IPS DF 4.7 (cell line): Measurements from ENCODE around the gene ZNF32.
A peak's percentile ranks its signal among the peaks of the same experiment; 100 is the strongest.

Experiments
- DNase-seq: peaks from one replicate; pipeline ENCODE4 v3.0.0-alpha.2; 2013; ENCODE audit warnings: low spot score; ENCODE audit errors: extremely low read depth

ZNF32 gene

GRCh38 chr10:43681220-43681619 is 32.5 kb upstream of the ZNF32 start:
- no peak for DNase-seq

GRCh38 chr10:43680035-43680434 is 31.4 kb upstream of the ZNF32 start:
- no peak for DNase-seq

- DNase-seq, result no peak
Measured at GRCh38 chr10:43679509-43679908, 30.8 kb upstream of the ZNF32 start.

- DNase-seq, result no peak
Measured at GRCh38 chr10:43678654-43679053, 30.0 kb upstream of the ZNF32 start.

GRCh38 chr10:43676901-43677300 is 28.2 kb upstream of the ZNF32 start:
- DNase-seq, result no peak

- no peak for DNase-seq
Measured at GRCh38 chr10:43676331-43676730, 27.6 kb upstream of the ZNF32 start.

GRCh38 chr10:43674553-43675210 is 26.0 kb upstream of the ZNF32 start:
- DNase-seq, result no peak

- DNase-seq, result no peak
Measured at GRCh38 chr10:43673471-43673870, 24.8 kb upstream of the ZNF32 start.

- peak; percentile 72 for DNase-seq
Measured at GRCh38 chr10:43671659-43672531, 23.2 kb upstream of the ZNF32 start.

GRCh38 chr10:43669386-43669785 is 20.7 kb upstream of the ZNF32 start:
- no peak for DNase-seq

- DNase-seq, result no peak
Measured at GRCh38 chr10:43667761-43668386, 19.2 kb upstream of the ZNF32 start.

- no peak for DNase-seq
Measured at GRCh38 chr10:43667317-43667731, 18.6 kb upstream of the ZNF32 start.

- DNase-seq, result no peak
Measured at GRCh38 chr10:43666552-43666951, 17.9 kb upstream of the ZNF32 start.

- DNase-seq, result no peak
Measured at GRCh38 chr10:43665054-43665453, 16.4 kb upstream of the ZNF32 start.

GRCh38 chr10:43658227-43658626 is 9.5 kb upstream of the ZNF32 start:
- DNase-seq, result no peak

- DNase-seq, result no peak
Measured at GRCh38 chr10:43655311-43655710, 6.6 kb upstream of the ZNF32 start.

- DNase-seq, result no peak
Measured at GRCh38 chr10:43653746-43654145, 5.1 kb upstream of the ZNF32 start.

- no peak for DNase-seq
Measured at GRCh38 chr10:43649185-43649523, 473 bp upstream of the ZNF32 start.

GRCh38 chr10:43648095-43648397 is 635 bp downstream of the ZNF32 start:
- no peak for DNase-seq

GRCh38 chr10:43647576-43647975 is 1.1 kb downstream of the ZNF32 start:
- no peak for DNase-seq

- DNase-seq, result no peak
Measured at GRCh38 chr10:43645866-43646265, 2.8 kb downstream of the ZNF32 start.

- DNase-seq, result no peak
Measured at GRCh38 chr10:43644252-43644651, 4.4 kb downstream of the ZNF32 start.

- no peak for DNase-seq
Measured at GRCh38 chr10:43640603-43641002, 8.1 kb downstream of the ZNF32 start.
